Mucosa of rectum (tissue), 2 donors: Measurements from ENCODE around the gene C1orf174.

Experiments
- H3K27ac ChIP-seq, 2 donors: one replicate each; pipeline ENCODE4 v1.7.0; 2013; ENCODE audit warnings: inconsistent platforms in 2 of 2, low read depth in 2 of 2, low read length in 2 of 2
- H3K27me3 ChIP-seq, 2 donors: one replicate each; pipeline ENCODE4 v1.7.0; 2013; ENCODE audit warnings: low read length in 2 of 2; ENCODE audit not compliant: control insufficient read depth in 2 of 2, insufficient read depth in 2 of 2
- H3K36me3 ChIP-seq, 2 donors: one replicate each; pipeline ENCODE4 v1.7.0; 2013; ENCODE audit warnings: low read length in 2 of 2; ENCODE audit not compliant: control insufficient read depth in 2 of 2, insufficient read depth in 2 of 2
- H3K4me1 ChIP-seq, 2 donors: one replicate each; pipeline ENCODE4 v1.7.0; 2013; ENCODE audit warnings: low read length in 2 of 2, mild to moderate bottlenecking in 1 of 2; ENCODE audit not compliant: control insufficient read depth in 2 of 2, insufficient read depth in 2 of 2
- H3K4me3 ChIP-seq, 2 donors: one replicate each; pipeline ENCODE4 v1.7.0; 2013; ENCODE audit warnings: low read length in 2 of 2
- H3K9ac ChIP-seq, 2 donors: one replicate each; pipeline ENCODE4 v1.7.0; 2013; ENCODE audit warnings: low read length in 2 of 2, low read depth in 1 of 2, mild to moderate bottlenecking in 1 of 2
- H3K9me3 ChIP-seq, 2 donors: one replicate each; pipeline ENCODE4 v1.7.0; 2013; ENCODE audit warnings: low read length in 2 of 2; ENCODE audit not compliant: control insufficient read depth in 2 of 2
- donor health status: healthy.
- donor health status: Normal muscosa, but diverticular disease.

C1orf174 gene

DNA sequence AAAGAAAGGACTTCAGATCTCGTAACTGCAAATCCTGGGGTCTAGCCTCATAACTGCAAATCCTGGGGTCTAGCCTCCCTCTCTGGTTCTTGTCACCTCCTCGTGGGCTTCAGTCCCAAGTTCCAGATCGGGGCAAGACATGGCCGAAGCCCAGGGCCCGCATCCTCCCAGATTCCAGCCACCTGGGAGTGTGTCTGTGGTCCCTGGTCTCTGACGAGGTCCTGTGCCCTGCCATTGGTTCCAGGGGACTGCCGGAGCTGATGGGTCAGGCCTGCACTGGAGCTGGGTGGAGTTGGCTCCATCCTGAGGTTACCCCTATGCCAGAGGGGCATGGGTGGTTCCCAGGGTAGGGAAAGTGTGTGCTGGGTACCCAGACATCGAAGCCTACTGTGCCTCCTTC is 17.7 kb upstream of the C1orf174 start:
- Histone ChIP-seq H3K27ac (no peak overlapping the region), H3K4me1 (no peaks in the 10 kb centered on the region), H3K27me3 (no peaks in the 10 kb centered on the region), H3K9me3 (no peaks in the 10 kb centered on the region), H3K36me3 (no peaks in the 10 kb centered on the region), H3K9ac (no peak overlapping the region), H3K4me3 (no peak overlapping the region)

DNA sequence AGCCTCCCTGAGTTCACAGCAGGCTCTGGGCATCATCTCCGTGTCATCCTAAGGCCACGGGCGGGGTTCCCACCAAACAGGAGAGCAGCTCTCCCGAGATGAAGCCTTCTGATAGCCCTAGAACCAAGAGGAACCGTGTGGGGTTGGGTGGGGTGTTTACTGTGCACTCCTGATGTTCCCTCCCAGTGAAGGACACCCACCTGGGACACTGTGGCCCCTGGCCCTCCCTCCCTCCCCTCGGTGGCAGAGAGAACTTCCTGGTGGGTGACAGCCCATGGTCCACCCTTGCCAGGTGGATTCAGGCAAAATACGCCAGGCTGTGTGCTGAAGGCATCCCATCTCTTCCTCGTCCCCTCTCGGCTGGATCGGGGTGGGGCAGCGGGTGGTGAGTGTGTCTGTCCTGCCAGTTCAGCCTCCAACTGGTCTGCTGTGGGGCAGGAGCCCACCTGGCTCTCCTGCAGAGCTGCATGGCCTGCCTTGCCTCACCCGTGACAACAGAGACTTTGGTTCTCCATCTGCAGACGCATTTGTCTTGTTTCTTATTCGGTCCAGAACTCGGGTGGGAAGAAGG is 15.6 kb upstream of the C1orf174 start:
- Histone ChIP-seq H3K27me3 (peaks cover 0 to 4% of the 10 kb centered on the region in 2 donors), H3K4me1 (peaks cover 0 to 4% of the 10 kb centered on the region in 2 donors), H3K9me3 (no peaks in the 10 kb centered on the region), H3K27ac (no peak overlapping the region), H3K4me3 (no peak overlapping the region), H3K9ac (no peak overlapping the region), H3K36me3 (no peaks in the 10 kb centered on the region)

DNA sequence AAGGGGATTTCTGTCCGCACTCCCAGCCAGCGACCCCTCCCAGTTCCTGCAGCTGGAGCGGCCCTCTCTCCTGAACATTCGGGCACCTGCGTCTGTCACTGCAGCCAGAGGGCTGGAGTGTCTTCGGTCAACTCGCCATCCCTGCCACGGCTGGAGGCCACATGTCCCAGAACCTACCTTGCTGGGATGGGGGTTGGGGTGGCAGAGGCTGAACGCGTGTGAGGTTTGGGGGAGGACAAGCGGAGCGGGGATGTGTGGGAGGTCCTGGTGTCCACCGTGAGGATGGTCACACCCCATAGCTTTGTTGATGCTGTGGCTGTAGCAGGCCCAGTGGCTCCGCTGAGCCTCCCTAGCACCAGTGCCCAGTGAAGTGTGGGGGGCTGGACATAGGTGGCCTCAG is 14.8 kb upstream of the C1orf174 start:
- Histone ChIP-seq H3K27me3 (peaks cover 0 to 4% of the 10 kb centered on the region in 2 donors), H3K27ac (no peak overlapping the region), H3K36me3 (no peaks in the 10 kb centered on the region)

DNA sequence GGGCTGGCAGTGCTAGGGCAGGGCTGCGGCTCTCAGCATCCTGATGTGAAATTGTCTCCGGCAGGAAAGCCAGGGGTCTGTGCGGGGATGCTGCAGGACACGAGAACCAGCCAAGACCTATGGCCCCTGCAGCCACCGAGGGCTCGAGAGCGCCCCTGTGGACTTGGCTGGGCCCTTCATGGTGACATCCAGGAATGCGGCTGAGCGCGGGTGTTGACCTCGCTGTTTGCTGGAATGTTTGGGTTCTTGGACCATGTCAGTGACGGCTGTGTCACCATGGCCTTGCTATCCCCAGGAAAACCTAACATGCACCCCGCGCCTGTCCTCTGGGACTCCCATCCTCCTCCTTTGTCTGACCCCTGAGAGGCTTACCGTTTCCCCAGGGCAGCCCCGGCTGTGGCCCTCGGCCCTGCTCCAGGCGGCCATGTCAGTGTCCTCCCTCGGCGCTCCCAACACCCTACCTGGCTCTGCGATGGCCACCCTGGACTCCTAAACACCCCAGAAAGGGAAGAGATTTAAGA is 14.3 kb upstream of the C1orf174 start:
- H3K27ac ChIP-seq: no peak overlapping the region
- peaks cover 0 to 6% of the 10 kb centered on the region in 2 donors for H3K4me1 ChIP-seq
- no peaks in the 10 kb centered on the region for H3K9me3 ChIP-seq
- H3K27me3 ChIP-seq: peaks cover 0 to 4% of the 10 kb centered on the region in 2 donors
- H3K36me3 ChIP-seq: no peaks in the 10 kb centered on the region
- no peak overlapping the region for H3K9ac ChIP-seq
- H3K4me3 ChIP-seq: no peak overlapping the region

More for the DNA sequence above, 14.8 kb upstream of the C1orf174 start:
- H3K4me3 ChIP-seq: no peak overlapping the region
- H3K9me3 ChIP-seq: no peaks in the 10 kb centered on the region
- H3K9ac ChIP-seq: no peak overlapping the region
- peaks cover 0 to 6% of the 10 kb centered on the region in 2 donors for H3K4me1 ChIP-seq

DNA sequence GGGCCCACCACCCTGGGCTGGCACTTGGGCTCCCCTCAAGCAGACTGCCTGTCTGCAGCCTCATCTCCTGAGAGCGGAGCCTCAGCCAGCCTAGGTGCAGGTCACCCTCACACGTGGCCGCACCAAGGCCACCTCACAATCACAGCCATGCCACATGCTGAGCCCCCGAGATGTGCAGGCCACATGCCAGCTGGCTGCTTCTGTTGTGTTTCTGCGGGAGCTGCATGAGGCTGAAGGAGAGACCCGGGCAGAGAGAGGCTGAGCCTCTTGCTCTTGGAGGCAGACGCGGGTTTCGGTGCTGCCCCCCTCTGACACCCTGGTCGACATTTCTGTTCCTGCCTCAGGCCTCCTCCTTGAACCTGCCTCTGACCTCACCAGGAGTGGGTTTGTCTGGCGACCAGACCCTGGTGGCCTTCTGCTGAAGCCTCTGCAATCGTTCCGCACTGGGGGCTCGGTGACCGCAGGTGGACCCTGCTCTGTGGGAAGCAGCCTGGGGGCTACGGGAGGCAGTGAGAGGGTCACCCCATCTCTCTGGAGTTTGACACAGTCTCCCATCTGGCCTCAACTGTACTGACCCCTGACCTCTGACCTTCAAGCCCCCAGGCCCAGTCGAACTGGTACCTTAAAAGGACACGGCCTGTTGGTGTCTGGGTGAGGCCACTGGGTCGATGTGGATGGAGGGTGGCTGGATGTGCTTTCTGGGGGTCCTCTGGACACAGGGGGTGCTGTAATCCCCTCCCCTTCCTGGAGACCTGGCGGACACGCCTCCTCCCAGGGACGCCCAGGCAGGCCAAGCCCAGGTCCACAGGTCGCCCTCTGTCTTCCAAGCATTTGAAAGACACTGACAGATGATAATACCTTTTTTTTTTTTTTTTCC is 13.0 kb upstream of the C1orf174 start:
- no peak overlapping the region for H3K4me3 ChIP-seq
- H3K27ac ChIP-seq: no peak overlapping the region
- no peaks in the 10 kb centered on the region for H3K9me3 ChIP-seq
- no peak overlapping the region for H3K9ac ChIP-seq
- no peaks in the 10 kb centered on the region for H3K36me3 ChIP-seq
- peaks cover 0 to 4% of the 10 kb centered on the region in 2 donors for H3K27me3 ChIP-seq
- H3K4me1 ChIP-seq: peaks cover 0 to 6% of the 10 kb centered on the region in 2 donors

DNA sequence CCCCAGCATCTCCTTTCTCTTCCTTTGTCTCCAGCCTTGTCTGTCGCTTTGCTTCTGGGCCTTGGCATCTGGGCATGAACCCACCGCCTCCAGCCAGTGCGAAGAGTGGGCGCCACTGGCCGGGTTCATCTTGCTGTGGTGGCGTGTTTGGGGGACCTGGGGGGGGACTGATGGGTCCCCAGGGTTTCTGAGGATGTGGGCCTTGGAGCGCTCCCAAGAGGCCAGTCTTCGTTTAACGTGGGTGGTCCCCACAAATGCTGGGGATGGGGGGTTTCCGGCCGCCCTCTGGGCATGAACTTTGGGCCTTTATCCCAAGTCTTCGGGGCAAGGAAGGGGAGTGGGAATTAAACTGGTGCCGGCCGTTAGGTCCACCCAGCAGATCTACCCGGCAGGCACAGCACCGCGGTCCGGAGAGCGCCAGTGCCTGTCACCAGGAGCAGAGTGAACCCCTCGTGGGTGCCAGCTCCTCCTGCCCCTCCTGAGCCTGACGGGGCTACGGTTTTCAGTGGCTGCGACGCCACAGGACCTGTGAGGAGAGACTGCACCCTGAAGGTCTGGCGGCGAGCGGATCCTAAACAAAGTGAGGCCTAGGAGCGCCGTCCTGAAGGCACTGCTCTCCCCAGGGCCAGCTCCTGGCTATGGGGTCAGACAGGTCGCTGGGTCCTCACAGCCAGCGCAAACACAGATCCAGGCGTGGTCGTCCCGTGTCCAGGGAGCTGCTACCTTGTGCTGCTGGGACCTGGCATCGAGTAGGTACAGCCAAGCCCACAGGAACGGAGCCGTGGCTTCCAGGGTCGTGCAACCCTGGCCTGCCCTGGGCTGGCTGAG is 12.1 kb upstream of the C1orf174 start:
- H3K4me3 ChIP-seq: no peak overlapping the region
- peaks cover 0 to 6% of the 10 kb centered on the region in 2 donors for H3K4me1 ChIP-seq
- H3K9me3 ChIP-seq: no peaks in the 10 kb centered on the region
- H3K9ac ChIP-seq: no peak overlapping the region
- no peaks in the 10 kb centered on the region for H3K36me3 ChIP-seq
- peaks cover 0 to 4% of the 10 kb centered on the region in 2 donors for H3K27me3 ChIP-seq
- H3K27ac ChIP-seq: no peak overlapping the region

DNA sequence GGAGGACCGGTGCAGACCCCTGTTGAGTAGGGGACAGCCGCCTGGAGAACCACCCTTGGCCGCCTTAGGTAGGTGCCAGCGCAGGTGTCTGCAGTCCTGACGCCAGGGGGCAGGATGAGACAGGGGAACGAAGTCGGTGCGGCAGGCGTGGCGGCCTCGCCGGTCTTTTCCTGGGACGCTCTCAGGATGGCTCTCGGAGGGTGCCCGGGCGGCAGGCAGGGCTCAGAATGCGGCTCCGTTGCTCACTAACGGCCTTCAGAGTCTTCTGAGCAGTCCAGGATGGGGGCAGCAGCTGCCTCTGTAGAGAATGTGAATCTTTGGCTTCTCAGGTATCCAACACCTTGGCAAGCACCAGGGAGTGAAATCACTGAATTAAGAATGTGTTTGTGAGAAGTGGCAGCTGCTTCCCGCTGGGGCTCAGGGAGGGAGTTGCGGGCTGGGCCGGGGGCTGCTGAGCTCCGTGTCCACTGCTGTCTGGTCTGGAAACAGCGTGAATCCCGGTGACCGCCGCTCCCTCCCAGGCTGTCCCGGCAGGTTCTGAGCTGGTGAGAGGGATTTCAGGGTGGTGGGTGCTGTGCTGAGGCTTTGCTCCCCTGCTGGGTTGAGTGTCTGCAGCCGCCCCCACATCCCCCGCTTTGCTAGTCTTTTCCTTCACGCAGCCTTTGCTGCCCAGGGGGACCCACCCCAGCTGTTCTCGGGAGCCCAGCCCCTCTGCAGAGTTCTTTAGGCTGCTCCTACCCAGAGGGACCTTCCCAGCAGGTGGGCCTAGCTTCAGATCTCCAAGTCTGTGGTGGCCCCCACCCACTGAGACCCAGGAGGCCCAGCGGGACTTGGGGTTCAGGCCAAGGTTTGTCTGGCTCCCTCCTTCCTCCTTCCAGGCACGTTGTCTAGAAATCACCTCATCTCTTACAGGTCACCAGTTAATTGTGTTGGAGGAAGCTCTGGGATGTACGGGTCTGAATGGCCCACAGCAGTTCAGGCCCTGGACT is 11.1 kb upstream of the C1orf174 start:
- Histone ChIP-seq H3K36me3 (no peaks in the 10 kb centered on the region), H3K4me1 (peaks cover 0 to 6% of the 10 kb centered on the region in 2 donors), H3K4me3 (no peak overlapping the region), H3K9ac (no peak overlapping the region), H3K27ac (no peak overlapping the region), H3K27me3 (peaks cover 0 to 4% of the 10 kb centered on the region in 2 donors), H3K9me3 (no peaks in the 10 kb centered on the region)

DNA sequence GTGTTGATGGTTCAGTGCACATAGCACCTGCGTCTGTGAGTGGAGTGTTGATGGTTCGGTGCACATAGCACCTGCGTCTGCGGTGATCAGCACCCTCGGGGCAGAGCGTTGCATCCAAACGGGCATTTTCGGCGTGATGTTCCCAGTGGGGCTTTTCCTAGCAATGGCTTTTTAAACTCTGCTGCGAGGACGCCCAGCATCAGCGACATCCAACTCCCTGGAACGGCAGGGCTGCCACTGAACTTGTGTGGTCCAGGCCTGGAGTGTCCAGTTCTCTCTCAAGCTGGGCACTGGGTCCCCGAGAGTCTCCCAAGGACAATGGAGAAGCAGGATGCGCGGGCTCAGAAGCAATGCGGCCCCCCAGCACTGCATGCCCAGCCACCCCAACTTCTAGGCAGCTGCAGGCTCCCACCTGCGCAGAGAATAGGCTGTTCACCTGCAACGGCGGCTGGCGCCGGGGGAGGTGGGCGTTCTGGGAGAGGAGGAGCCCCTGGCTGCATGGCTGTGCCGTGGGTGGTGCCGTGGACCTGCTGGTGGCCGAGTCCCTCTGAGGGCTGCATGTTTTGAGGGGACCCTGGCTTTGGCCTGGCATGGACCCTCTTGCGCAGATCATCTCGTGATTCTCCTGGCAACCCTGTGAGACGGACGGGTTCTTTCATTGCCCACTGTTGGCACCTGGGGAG is 10.1 kb upstream of the C1orf174 start:
- Histone ChIP-seq H3K4me1 (peaks cover 0 to 6% of the 10 kb centered on the region in 2 donors), H3K9me3 (no peaks in the 10 kb centered on the region), H3K36me3 (no peaks in the 10 kb centered on the region), H3K27ac (no peak overlapping the region), H3K4me3 (no peak overlapping the region), H3K27me3 (peaks cover 0 to 4% of the 10 kb centered on the region in 2 donors), H3K9ac (no peak overlapping the region)

DNA sequence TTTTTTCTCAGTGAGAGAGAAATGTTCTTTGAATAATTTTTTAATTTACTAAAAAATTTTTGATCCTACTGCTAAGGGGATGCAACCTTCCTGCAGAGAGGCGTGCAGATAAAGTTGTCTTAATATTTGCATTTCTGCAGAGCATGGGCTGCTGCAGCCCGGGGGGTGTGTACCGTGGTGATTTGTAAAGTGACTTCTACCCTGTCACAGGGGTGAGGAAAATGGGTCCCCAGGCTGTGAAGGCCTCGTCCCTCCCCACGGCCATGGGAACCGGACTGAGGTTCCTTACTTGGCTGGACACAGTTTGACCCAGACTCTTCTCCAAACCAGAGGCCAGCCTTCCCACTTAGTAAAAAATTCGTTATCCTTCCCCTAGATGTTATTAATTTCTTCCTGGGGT is 9.5 kb upstream of the C1orf174 start:
- H3K9me3 ChIP-seq: no peaks in the 10 kb centered on the region
- no peaks in the 10 kb centered on the region for H3K36me3 ChIP-seq
- H3K27me3 ChIP-seq: peaks cover 0 to 4% of the 10 kb centered on the region in 2 donors
- no peak overlapping the region for H3K9ac ChIP-seq
- H3K4me3 ChIP-seq: no peak overlapping the region
- no peak overlapping the region for H3K27ac ChIP-seq
- H3K4me1 ChIP-seq: peaks cover 0 to 6% of the 10 kb centered on the region in 2 donors
